ENCODE measurements around the gene WIZ.
"Not testable (repeated sequence)": the region's sequence is repeated elsewhere in the genome, so short reads cannot be mapped to it uniquely, and the experiment has no call there.

WIZ gene

DNA sequence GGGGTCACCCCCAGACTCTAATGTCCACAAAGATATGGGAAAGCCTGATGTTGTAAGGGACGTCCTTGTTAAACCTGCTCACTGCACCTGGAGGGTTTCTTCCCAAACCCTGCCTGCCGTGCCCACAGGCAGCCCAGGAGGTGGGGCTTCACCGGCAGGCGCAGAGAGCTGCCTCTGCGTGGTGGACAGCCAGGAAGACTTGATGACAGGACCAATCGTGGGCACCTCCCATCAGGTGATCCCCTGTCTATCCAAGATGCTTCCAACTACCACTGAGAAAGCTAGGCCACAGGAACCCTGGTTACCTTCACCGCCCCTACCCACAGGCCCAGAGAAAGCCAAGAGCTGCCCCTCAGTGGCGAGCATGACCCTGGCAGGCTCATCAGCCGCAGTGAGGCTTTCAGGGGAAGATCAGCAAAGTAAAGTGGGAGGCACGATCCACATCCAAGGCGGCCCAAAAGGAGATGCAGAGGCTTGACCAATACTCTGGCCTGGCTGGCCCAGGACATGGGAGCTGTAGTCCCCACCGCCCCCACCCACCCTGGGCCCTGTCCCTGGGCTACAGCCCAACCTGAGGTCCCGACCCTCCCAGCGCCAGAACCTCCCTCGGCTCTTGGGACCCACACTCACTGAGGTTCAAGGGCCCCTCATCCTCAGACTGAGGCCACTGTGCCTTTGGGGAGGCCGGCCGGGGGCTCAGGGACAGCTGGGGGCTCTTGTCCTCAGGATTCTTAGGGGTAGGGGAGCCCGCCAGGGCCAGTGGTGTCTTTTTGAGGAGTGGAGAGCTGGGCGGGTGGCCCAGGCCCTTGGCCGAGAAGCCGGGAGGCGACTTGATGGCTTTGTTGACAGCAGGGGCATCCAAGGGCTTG is 20.6 kb downstream of the WIZ start:
- no peak for DNase-seq

- DNase-seq = no peak
Observed at GRCh38 chr19:15427991-15428471, 21.7 kb downstream of the WIZ start.

- no peak for DNase-seq
Observed at GRCh38 chr19:15427350-15427700, 22.4 kb downstream of the WIZ start.

GRCh38 chr19:15426485-15427349 is 23.0 kb downstream of the WIZ start:
- no peak for DNase-seq

- DNase-seq = no peak
Observed at GRCh38 chr19:15425321-15425950, 24.3 kb downstream of the WIZ start.

DNA sequence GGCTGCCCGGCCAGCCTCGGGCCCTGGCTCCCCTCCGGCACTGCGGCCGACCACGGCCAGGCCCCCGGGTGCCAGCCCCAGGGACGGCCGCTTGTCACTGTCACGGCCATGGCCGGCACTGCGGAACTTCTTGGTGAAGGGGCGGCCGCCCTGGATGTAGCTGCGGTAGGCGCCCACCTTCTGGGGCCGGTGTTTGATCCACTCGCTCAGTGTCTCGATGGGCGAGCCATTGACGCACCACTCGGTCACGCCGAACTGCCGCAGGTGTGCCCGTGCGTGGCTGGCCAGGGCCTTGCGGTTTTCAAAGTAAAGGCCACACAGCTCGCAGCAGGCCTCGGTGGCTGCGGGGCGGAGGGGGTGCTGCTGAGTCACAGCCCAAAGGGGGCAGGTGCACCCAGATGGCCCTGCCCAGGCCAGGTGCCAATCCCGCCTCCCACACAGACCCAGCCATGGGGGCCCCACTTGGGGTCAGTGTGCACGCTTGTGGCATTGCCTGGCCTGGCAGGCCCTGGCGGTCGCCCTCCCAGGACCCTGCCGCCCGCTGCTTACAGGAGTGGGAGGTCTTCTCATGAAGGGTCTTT is 25.0 kb downstream of the WIZ start:
- DNase-seq = no peak

DNA sequence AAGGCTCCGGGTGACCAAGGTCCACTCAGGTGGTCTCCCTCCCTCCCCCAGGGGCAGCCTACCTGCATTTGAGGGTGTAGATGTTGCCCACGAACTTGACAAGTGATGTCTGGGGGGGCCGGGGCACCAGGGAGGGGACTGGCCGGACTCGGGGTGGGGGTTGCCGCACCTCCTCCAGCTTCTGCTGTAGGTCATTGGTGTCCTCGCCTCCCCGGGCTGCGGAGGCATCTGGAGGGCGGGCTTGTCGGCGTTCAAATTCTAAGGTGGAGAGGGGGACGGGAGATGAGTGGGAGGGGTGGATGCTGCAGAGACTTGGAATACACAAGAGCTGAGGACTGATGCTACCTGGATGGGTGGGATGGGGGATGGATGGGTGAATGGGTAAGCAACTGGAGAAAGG is 25.6 kb downstream of the WIZ start:
- DNase-seq = no peak

DNA sequence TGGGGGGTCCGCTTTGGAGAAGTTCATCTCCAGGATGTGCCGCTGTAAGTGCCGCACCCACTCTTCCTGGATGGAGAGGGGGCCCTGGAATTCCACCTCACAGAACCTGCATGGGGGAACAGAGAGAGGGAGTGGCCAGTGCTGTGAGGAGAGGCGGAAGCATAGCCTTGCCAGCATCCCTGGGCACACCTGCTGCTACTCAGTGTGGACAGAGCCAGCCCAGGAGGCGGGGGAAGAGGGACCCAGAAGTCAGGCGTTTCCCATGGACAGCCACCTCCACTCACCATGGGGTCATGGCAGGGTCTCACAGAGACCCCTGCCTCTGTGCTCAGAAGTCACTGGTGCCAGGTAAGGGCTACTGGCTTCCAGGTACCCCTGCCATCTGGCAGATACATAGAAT is 26.6 kb downstream of the WIZ start:
- DNase-seq = no peak

- DNase-seq = no peak
Observed at GRCh38 chr19:15422296-15423075, 27.3 kb downstream of the WIZ start.

- peak; percentile 95 for DNase-seq
Observed at GRCh38 chr19:15421721-15422260, 28.0 kb downstream of the WIZ start.

GRCh38 chr19:15421136-15421695 is 28.5 kb downstream of the WIZ start:
- no peak for DNase-seq

DNA sequence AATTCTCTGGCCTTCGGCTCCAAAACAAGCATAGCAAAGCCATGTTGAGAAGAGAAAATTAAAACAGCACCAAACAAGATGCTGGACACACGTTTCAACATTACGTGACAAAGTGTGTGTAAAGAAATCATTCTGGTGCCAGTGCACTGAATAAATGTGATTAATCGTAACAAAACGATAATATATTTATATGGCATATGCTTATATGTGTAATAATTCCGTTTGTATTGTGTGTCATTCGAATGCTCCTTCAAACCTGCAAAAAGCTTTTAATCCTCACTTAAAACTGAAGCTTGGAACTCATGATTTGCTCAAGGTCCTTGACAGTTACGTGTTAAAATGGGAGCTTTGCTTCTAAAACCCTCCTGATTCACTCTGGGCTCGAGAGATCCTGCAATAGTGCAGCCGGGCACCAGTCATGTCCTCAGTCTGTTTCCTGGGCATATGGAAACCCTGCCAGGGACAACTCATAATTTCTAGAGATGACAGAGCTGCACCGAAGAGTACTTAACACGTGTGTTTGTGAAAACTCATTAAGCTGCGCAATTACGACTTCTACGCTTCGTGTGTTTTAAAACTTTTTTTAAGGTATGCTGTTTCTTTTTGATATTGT is 30.2 kb downstream of the WIZ start:
- no peak for DNase-seq

DNA sequence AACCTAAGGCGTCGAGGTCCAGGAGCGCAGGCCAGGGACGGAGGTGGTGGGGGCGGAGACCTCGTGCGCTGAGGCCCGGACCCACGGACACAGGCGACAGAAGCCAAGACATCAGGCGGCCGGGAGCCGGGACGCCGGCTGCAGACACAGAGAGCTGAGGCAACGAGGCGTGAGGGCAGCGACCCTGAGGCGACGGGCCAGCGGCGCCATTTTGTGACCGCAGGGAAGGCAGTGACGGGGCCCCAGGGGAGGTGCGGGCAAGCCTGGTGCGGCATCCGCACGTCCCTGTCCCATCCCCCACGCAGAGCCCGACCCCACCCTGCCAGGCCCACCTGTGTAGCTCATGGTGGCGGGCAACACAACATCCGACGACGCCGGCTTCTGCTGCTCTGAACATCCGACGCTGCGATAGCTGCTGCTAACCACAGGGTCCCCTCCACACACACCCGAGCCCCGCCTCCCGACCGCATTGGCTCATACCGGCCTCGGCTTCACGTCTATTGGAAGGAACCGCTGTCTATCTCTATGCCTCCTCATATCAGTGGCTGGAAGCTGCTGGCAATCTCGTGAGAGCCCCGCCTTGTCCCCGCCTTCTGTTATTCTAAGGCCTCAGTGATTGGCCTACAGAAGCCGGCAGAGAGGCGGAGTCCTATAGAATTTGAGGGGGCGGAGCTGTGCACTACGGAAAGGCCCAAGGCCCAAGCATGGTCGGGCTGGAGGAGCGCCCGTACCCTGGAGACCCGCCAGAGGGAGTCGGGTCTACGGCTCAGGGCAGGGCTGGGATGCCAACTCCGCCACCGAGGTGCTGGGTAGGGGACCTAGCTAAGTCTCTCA is 31.0 kb downstream of the WIZ start, which contains the start of gene AKAP8L:
Gene AKAP8L, minus strand, starts transcription at position 410 of the 834 bp plus-strand sequence. Its CDS starts 65 bp downstream, at position 345.
- DNase-seq = peak; percentile 100

DNA sequence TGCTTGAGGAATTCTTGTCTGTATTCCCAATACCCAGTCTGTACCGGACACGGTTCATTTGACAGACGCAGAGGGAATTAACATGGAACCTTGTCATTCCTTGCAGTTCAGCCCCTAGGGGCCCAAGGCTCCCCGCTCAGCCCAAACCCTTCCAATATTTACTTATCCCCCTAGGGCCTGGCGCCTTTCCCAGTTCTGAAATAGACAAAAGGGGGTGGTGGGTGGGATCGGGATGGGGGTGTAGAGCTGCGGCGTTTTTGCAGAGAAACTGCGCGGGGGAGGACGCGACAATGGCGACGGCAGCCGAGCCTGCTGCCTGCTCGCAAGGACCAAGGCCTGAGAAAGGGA is 31.6 kb downstream of the WIZ start:
- DNase-seq = peak; percentile 55

DNA sequence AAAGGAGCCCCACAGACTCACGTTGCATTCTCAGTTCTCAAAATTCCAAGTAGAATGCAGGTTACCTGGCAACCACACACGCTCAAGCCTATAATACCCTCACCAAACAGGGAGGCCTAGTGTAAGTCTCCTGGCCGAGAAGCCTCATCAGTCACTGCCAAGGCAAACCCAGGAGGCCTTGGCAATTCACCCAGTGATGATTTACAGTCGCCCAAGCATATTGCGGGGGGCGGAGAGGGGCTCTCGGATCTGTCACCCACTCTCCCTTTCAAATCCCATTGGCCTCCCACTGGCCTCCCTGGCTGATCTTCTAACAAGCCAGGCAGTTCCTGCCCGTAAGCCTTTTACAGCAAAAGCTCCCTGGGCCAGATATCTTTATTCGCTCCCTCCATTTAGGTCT is 32.1 kb downstream of the WIZ start:
- DNase-seq = peak; percentile 55

GRCh38 chr19:15412832-15413231 is 36.9 kb downstream of the WIZ start:
- DNase-seq = no peak

- not testable (repeated sequence) for DNase-seq
Observed at GRCh38 chr19:15411351-15411750, 38.4 kb downstream of the WIZ start.

DNA sequence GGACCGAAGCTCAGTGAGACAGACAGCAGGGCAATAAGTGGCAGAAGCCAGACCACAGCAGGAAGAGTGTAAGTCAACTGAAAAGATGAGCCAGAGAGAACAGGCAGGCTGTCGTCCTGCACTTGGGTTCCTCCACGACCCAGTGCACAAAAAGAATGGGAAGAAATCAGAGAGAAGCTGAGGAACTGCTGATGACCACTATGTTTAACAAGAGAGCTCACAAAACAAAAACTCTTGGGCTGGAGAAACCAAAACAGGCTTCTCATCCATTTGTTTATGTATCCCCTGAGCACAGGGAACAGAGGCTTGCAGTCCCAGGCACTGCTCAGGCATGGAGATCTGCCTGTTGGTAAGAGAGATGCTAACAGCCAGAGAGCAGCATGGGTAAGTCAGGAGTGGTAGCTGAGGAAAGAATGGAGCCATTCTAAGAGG is 45.0 kb downstream of the WIZ start:
- no peak for DNase-seq

DNA sequence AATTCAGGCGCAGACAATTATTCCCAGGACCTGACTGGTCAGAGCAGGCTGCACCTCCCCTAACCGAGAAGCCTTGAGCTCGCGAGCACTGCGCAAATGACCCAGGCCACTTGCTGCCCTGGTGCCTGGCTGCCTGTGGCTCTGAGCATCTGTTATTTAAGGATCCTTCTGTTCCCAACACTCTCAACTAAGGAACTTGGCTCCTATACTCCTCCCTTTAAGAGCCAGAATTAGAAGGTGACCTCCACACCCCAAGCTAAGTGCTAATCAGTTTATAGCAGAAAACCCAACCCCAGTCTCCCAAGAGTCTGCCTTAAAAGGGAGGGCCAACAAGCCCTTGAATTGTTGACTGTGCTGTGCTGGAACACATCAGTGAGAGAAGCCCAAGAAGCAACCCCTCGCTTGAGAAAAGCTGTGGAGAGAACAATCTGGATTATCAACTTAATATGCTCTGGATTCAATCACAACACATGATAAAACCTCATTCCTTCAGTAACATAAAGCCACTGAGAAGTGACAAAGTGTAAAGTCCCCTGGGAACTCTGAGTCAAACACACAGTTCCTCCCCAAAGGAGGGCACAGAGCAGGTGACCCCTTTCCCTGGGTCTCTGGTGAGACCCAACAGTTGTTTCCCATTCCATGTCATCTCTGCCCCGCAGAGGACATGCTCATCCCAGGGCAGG is 45.5 kb downstream of the WIZ start:
- no peak for DNase-seq

- no peak for DNase-seq
Observed at GRCh38 chr19:15403151-15403531, 46.6 kb downstream of the WIZ start.
